AG08395 (cell line): Measurements from ENCODE around the gene SDHC.

Experiments used
- DNase-seq: peaks from one replicate; pipeline ENCODE4 v3.0.0; 2012; ENCODE audit warnings: mixed read lengths, low spot score

SDHC gene

GRCh38 chr1:161314201-161314981 is at the start of gene SDHC:
Gene SDHC (plus strand): TSS chr1:161314381. CDS start chr1:161314406, 25 bp downstream.
- peak; percentile 96 for DNase-seq

- DNase-seq: no peak
Observed at GRCh38 chr1:161265305-161265704, 48.9 kb upstream of the SDHC start.

GRCh38 chr1:161266202-161266601 is 48.0 kb upstream of the SDHC start:
- peak; percentile 30 for DNase-seq

- DNase-seq: no peak
Observed at GRCh38 chr1:161266836-161267235, 47.3 kb upstream of the SDHC start.

- no peak for DNase-seq
Observed at GRCh38 chr1:161267321-161267720, 46.9 kb upstream of the SDHC start.

- no peak for DNase-seq
Observed at GRCh38 chr1:161273402-161273801, 40.8 kb upstream of the SDHC start.

- DNase-seq: no peak
Observed at GRCh38 chr1:161274874-161275273, 39.3 kb upstream of the SDHC start.

- no peak for DNase-seq
Observed at GRCh38 chr1:161282991-161283390, 31.2 kb upstream of the SDHC start.

- no peak for DNase-seq
Observed at GRCh38 chr1:161285113-161285512, 29.1 kb upstream of the SDHC start.

- DNase-seq: no peak
Observed at GRCh38 chr1:161285521-161285920, 28.7 kb upstream of the SDHC start.

- DNase-seq: no peak
Observed at GRCh38 chr1:161287482-161288054, 26.6 kb upstream of the SDHC start.

- DNase-seq: no peak
Observed at GRCh38 chr1:161290779-161291178, 23.4 kb upstream of the SDHC start.

- no peak for DNase-seq
Observed at GRCh38 chr1:161297415-161297814, 16.8 kb upstream of the SDHC start.

GRCh38 chr1:161298116-161298515 is 16.1 kb upstream of the SDHC start:
- no peak for DNase-seq

- no peak for DNase-seq
Observed at GRCh38 chr1:161299347-161299746, 14.8 kb upstream of the SDHC start.

GRCh38 chr1:161300478-161300877 is 13.7 kb upstream of the SDHC start:
- no peak for DNase-seq

GRCh38 chr1:161304927-161305866 is 9.0 kb upstream of the SDHC start:
- peak; percentile 14 for DNase-seq

GRCh38 chr1:161305867-161306519 is 8.2 kb upstream of the SDHC start:
- DNase-seq: peak; percentile 58

- no peak for DNase-seq
Observed at GRCh38 chr1:161307230-161307768, 6.9 kb upstream of the SDHC start.

GRCh38 chr1:161307892-161308638 is 6.1 kb upstream of the SDHC start:
- DNase-seq: no peak

- DNase-seq: no peak
Observed at GRCh38 chr1:161309868-161310267, 4.3 kb upstream of the SDHC start, which contains the start of gene MPZ. Gene MPZ (minus strand): TSS chr1:161309968. CDS start chr1:161309905, 63 bp downstream.
